ENCODE data around the gene JOSD1.
A peak's percentile ranks its signal among the peaks of the same experiment; 100 is the strongest.

The JOSD1 gene

GRCh38 chr22:38735126-38735464 lies 34.4 kb upstream of the JOSD1 start:
- Histone ChIP-seq H3K4me1 (ENCODE audit: control insufficient read depth in 2 of 2, insufficient read depth in 1 of 2, low read depth in 1 of 2, low read length in 2 of 2) (no peaks in the 10 kb centered on the region), H3K27me3 (ENCODE audit: control insufficient read depth in 3 of 3, insufficient read depth in 3 of 3, low read depth in 1 of 3, low read length in 3 of 3) (no peaks in the 10 kb centered on the region), H2BK5ac (ENCODE audit: low read length) (peak overlapping the region; percentile 22), H2BK15ac (ENCODE audit: low read length) (no peak overlapping the region), H2AK5ac (ENCODE audit: low read depth, low read length) (no peak overlapping the region), H2AFZ (ENCODE audit: low read length) (no peak overlapping the region), H3K18ac (ENCODE audit: low read length) (no peak overlapping the region), H3K79me1 (ENCODE audit: low read depth, low read length) (no peaks in the 10 kb centered on the region), H3K23ac (ENCODE audit: low read depth, low read length, poor library complexity) (no peak overlapping the region), H3K9me3 (replicated peaks in 1 of 2; ENCODE audit: control insufficient read depth in 2 of 2, insufficient read depth in 1 of 2, low read depth in 1 of 2, low read length in 2 of 2) (no peaks in the 10 kb centered on the region), H3K27ac (replicated peaks; ENCODE audit: low read length) (no peak overlapping the region), H2BK12ac (ENCODE audit: low read length) (no peak overlapping the region), H3K36me3 (replicated peaks in 1 of 2; ENCODE audit: control insufficient read depth in 2 of 2, insufficient read depth in 2 of 2, low read length in 2 of 2) (peaks cover 62 to 100% of the 10 kb centered on the region in 2 donors), H3K4me2 (ENCODE audit: insufficient read depth, low read length, poor library complexity, severe bottlenecking) (no peak overlapping the region), H3K4me3 (ENCODE audit: low read length in 2 of 2) (no peak overlapping the region), H2BK120ac (ENCODE audit: low read depth, low read length) (no peak overlapping the region), H4K8ac (ENCODE audit: low read depth, low read length) (no peak overlapping the region), H3K4ac (ENCODE audit: low read length) (no peak overlapping the region), H3K14ac (ENCODE audit: low read length) (no peak overlapping the region), H4K91ac (ENCODE audit: low read depth, low read length, poor library complexity) (no peak overlapping the region), H3K9ac (ENCODE audit: low read depth, low read length, poor library complexity) (no peak overlapping the region)
- no peak for DNase-seq (ENCODE audit: low spot score)
- WGBS, 2 donors (ENCODE audit: extremely low coverage in 2 of 2, insufficient read length in 2 of 2, insufficient replicate concordance in 1 of 2): no CpG with 5 or more reads among the region's 7 CpGs

DNA sequence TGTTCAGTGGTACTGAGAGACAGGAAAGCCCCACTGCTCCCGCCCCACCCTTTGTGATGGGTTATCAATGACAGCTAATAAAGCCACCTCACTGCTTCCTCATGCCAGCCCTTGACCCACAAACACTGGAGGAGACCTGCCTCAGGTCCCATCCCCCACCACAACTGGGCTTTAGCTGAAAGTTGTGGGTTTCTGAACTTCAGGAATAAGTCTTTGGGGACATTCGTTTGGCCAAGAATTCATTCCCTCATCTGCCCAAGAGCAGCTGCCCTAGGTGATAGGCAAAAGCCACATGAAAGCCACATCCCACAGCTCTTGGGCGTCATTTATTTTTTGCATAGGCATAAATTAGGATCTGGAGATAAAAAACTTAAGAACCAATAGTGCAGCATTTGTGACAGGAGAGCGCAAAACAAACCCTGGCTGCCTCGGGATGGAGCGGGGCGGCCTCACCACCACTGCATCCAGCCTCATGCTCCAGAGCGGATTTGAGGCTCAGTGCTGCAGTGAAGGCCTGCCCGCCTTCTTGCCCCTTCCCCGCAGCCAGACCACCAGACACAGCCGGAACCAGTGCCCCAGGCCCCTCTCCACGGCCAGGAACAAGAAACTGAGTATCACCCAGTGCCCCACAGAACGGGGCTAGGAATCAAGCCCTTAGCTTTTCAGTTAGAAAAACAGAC lies 33.8 kb upstream of the JOSD1 start:
- Histone ChIP-seq H3K4me2 (ENCODE audit: insufficient read depth, low read length, poor library complexity, severe bottlenecking) (no peak overlapping the region), H3K4me1 (ENCODE audit: control insufficient read depth in 2 of 2, insufficient read depth in 1 of 2, low read depth in 1 of 2, low read length in 2 of 2) (no peaks in the 10 kb centered on the region), H2AFZ (ENCODE audit: low read length) (no peak overlapping the region), H2BK120ac (ENCODE audit: low read depth, low read length) (no peak overlapping the region), H3K14ac (ENCODE audit: low read length) (no peak overlapping the region), H3K23ac (ENCODE audit: low read depth, low read length, poor library complexity) (no peak overlapping the region), H3K9me3 (replicated peaks in 1 of 2; ENCODE audit: control insufficient read depth in 2 of 2, insufficient read depth in 1 of 2, low read depth in 1 of 2, low read length in 2 of 2) (no peaks in the 10 kb centered on the region), H4K8ac (ENCODE audit: low read depth, low read length) (no peak overlapping the region), H2BK15ac (ENCODE audit: low read length) (no peak overlapping the region), H2AK5ac (ENCODE audit: low read depth, low read length) (no peak overlapping the region), H3K9ac (ENCODE audit: low read depth, low read length, poor library complexity) (no peak overlapping the region), H3K27me3 (ENCODE audit: control insufficient read depth in 3 of 3, insufficient read depth in 3 of 3, low read depth in 1 of 3, low read length in 3 of 3) (no peaks in the 10 kb centered on the region), H3K27ac (replicated peaks; ENCODE audit: low read length) (no peak overlapping the region), H2BK12ac (ENCODE audit: low read length) (no peak overlapping the region), H4K91ac (ENCODE audit: low read depth, low read length, poor library complexity) (no peak overlapping the region), H3K79me1 (ENCODE audit: low read depth, low read length) (no peaks in the 10 kb centered on the region), H3K36me3 (replicated peaks in 1 of 2; ENCODE audit: control insufficient read depth in 2 of 2, insufficient read depth in 2 of 2, low read length in 2 of 2) (peaks cover 63 to 100% of the 10 kb centered on the region in 2 donors), H3K4me3 (ENCODE audit: low read length in 2 of 2) (no peak overlapping the region), H3K18ac (ENCODE audit: low read length) (no peak overlapping the region), H3K4ac (ENCODE audit: low read length) (no peak overlapping the region), H2BK5ac (ENCODE audit: low read length) (no peak overlapping the region)
- no peak for DNase-seq (ENCODE audit: low spot score)
- WGBS, 2 donors (ENCODE audit: extremely low coverage in 2 of 2, insufficient read length in 2 of 2, insufficient replicate concordance in 1 of 2): no CpG with 5 or more reads among the region's 13 CpGs

GRCh38 chr22:38733724-38734381 lies 33.1 kb upstream of the JOSD1 start:
- WGBS, 2 donors (ENCODE audit: extremely low coverage in 2 of 2, insufficient read length in 2 of 2, insufficient replicate concordance in 1 of 2): no CpG with 5 or more reads among the region's 8 CpGs
- H3K9ac ChIP-seq (ENCODE audit: low read depth, low read length, poor library complexity): no peak overlapping the region
- peak overlapping the region; percentile 4 for H2BK5ac ChIP-seq (ENCODE audit: low read length)
- H3K4ac ChIP-seq (ENCODE audit: low read length): no peak overlapping the region
- no peak overlapping the region for H2BK15ac ChIP-seq (ENCODE audit: low read length)
- no peak overlapping the region for H3K23ac ChIP-seq (ENCODE audit: low read depth, low read length, poor library complexity)
- no peaks in the 10 kb centered on the region for H3K79me1 ChIP-seq (ENCODE audit: low read depth, low read length)
- H3K18ac ChIP-seq (ENCODE audit: low read length): peak overlapping the region; percentile 19
- no peaks in the 10 kb centered on the region for H3K4me1 ChIP-seq (ENCODE audit: control insufficient read depth in 2 of 2, insufficient read depth in 1 of 2, low read depth in 1 of 2, low read length in 2 of 2)
- H3K27me3 ChIP-seq (ENCODE audit: control insufficient read depth in 3 of 3, insufficient read depth in 3 of 3, low read depth in 1 of 3, low read length in 3 of 3): no peaks in the 10 kb centered on the region
- H3K14ac ChIP-seq (ENCODE audit: low read length): no peak overlapping the region
- H2BK120ac ChIP-seq (ENCODE audit: low read depth, low read length): no peak overlapping the region
- no peak overlapping the region for H4K91ac ChIP-seq (ENCODE audit: low read depth, low read length, poor library complexity)
- no peak overlapping the region for H4K8ac ChIP-seq (ENCODE audit: low read depth, low read length)
- H3K27ac ChIP-seq (replicated peaks; ENCODE audit: low read length): no peak overlapping the region
- H3K36me3 ChIP-seq (replicated peaks in 1 of 2; ENCODE audit: control insufficient read depth in 2 of 2, insufficient read depth in 2 of 2, low read length in 2 of 2): peaks cover 63 to 100% of the 10 kb centered on the region in 2 donors
- no peak for DNase-seq (ENCODE audit: low spot score)
- no peak overlapping the region for H2AFZ ChIP-seq (ENCODE audit: low read length)
- no peak overlapping the region for H3K4me2 ChIP-seq (ENCODE audit: insufficient read depth, low read length, poor library complexity, severe bottlenecking)
- H3K4me3 ChIP-seq (ENCODE audit: low read length in 2 of 2): no peak overlapping the region
- H2BK12ac ChIP-seq (ENCODE audit: low read length): no peak overlapping the region
- H2AK5ac ChIP-seq (ENCODE audit: low read depth, low read length): peak overlapping the region; percentile 47
- no peaks in the 10 kb centered on the region for H3K9me3 ChIP-seq (replicated peaks in 1 of 2; ENCODE audit: control insufficient read depth in 2 of 2, insufficient read depth in 1 of 2, low read depth in 1 of 2, low read length in 2 of 2)

DNA sequence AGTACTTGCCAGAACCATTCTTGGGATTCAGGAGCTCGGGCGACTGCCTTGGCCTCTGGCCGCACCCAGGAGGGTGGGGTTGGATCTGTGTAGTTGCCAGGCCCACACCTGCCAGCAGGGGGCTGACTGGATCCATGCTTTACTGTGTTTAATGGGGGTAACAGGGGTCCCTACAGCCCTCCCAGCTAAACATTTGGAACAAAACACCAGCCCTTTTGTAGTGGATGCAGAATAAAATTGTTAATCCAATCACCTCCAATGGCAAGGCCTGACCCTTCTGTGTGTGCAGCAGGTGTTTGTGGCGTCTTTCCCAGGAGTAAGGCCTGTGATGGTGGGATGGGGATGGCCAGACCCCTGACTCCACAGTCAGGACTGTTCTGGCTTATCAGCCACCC lies 32.6 kb upstream of the JOSD1 start:
- Histone ChIP-seq H3K27ac (replicated peaks; ENCODE audit: low read length) (no peak overlapping the region), H2AFZ (ENCODE audit: low read length) (no peak overlapping the region), H2BK12ac (ENCODE audit: low read length) (no peak overlapping the region), H3K4me3 (ENCODE audit: low read length in 2 of 2) (no peak overlapping the region), H3K36me3 (replicated peaks in 1 of 2; ENCODE audit: control insufficient read depth in 2 of 2, insufficient read depth in 2 of 2, low read length in 2 of 2) (peaks cover 63 to 100% of the 10 kb centered on the region in 2 donors), H2BK15ac (ENCODE audit: low read length) (no peak overlapping the region), H2AK5ac (ENCODE audit: low read depth, low read length) (peak overlapping the region; percentile 47), H3K14ac (ENCODE audit: low read length) (no peak overlapping the region), H4K91ac (ENCODE audit: low read depth, low read length, poor library complexity) (no peak overlapping the region), H3K9me3 (replicated peaks in 1 of 2; ENCODE audit: control insufficient read depth in 2 of 2, insufficient read depth in 1 of 2, low read depth in 1 of 2, low read length in 2 of 2) (no peaks in the 10 kb centered on the region), H2BK120ac (ENCODE audit: low read depth, low read length) (no peak overlapping the region), H3K23ac (ENCODE audit: low read depth, low read length, poor library complexity) (no peak overlapping the region), H3K27me3 (ENCODE audit: control insufficient read depth in 3 of 3, insufficient read depth in 3 of 3, low read depth in 1 of 3, low read length in 3 of 3) (no peaks in the 10 kb centered on the region), H3K18ac (ENCODE audit: low read length) (peak overlapping the region; percentile 19), H3K4me1 (ENCODE audit: control insufficient read depth in 2 of 2, insufficient read depth in 1 of 2, low read depth in 1 of 2, low read length in 2 of 2) (no peaks in the 10 kb centered on the region), H3K4ac (ENCODE audit: low read length) (no peak overlapping the region), H3K79me1 (ENCODE audit: low read depth, low read length) (no peaks in the 10 kb centered on the region), H4K8ac (ENCODE audit: low read depth, low read length) (no peak overlapping the region), H3K4me2 (ENCODE audit: insufficient read depth, low read length, poor library complexity, severe bottlenecking) (no peak overlapping the region), H3K9ac (ENCODE audit: low read depth, low read length, poor library complexity) (no peak overlapping the region), H2BK5ac (ENCODE audit: low read length) (peak overlapping the region; percentile 4)
- no CpG with 5 or more reads among the region's 4 CpGs for WGBS, 2 donors (ENCODE audit: extremely low coverage in 2 of 2, insufficient read length in 2 of 2, insufficient replicate concordance in 1 of 2)
- no peak for DNase-seq (ENCODE audit: low spot score)
